Stimulated activated memory B cell treated with anti-CD40 and anti-IgM and Interleukin-4, amounts not matched to agents 10 μg/mL and 1 μg/mL and 100 μg/mL, for 72 hours (primary cell): ENCODE results near the gene PDE6B.

ENCODE experiments used
- ATAC-seq: fragments of 150-1000 bp; cut with Tn5 transposase; 2 replicates; pipeline ENCODE4 v1.10.0; 2021
- H3K27ac Mint-ChIP-seq: one replicate; pipeline ENCODE4 v1.8.0; 2022; ENCODE audit warnings: mild to moderate bottlenecking, mixed read lengths
- H3K27me3 Mint-ChIP-seq: one replicate; pipeline ENCODE4 v1.8.0; 2022; ENCODE audit warnings: mixed read lengths
- H3K36me3 Mint-ChIP-seq: one replicate; pipeline ENCODE4 v1.8.0; 2022; ENCODE audit warnings: mixed read lengths
- H3K4me1 Mint-ChIP-seq: one replicate; pipeline ENCODE4 v1.8.0; 2022; ENCODE audit warnings: mixed read lengths
- H3K4me3 Mint-ChIP-seq: one replicate; pipeline ENCODE4 v1.8.0; 2022; ENCODE audit warnings: mild to moderate bottlenecking, moderate library complexity, mixed read lengths
- H3K9me3 Mint-ChIP-seq: one replicate; pipeline ENCODE4 v1.8.0; 2022; ENCODE audit warnings: mixed read lengths

The PDE6B gene

DNA sequence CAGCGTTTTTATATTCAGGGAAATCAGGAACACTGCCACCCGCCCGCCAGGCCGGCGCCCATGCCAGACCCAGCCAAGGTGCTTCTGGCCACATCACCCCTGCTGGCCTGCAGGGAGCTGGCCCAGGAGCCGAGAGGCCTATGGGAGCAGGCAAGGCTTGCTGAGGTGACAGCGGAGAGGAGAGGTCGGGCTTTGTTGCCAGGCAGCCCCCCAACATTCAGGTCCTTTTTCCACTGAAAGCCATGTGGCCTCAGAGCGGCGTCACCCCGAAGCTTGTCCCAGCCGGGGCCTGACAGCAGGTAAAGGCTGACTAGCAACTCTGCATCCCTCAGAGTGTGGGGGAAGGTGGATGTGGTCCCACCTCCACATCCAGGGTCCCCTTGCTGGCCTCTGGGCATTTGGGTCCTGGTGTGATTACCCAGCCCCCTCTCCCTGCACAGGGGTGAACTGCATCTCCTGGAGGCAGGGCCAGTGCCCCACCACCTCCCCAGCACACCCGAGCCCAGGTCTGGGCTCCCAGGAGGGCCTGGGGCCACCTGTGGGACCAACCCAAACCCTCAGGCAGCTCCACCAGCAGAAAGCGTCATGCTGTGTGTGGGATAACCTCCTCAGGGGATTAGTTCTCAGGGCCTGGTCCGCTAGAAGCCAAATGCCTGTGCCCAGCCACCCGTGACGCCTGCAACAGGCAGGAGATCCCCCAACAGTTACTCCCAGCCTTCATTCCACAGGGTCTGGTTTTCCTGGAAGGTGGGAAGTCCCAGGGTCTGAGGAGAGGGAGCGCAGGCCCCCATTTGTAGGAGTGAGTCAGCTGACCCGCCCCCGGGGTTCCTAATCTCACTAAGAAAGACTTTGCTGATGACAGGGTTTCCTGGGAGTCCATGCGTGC lies at the start of gene PDE6B:
TSS of gene PDE6B (plus strand) at position 869 of the 886 bp plus-strand sequence. CDS start 54 bp downstream, outside the sequence.
- no peaks in the 10 kb centered on the region for H3K9me3 Mint-ChIP-seq
- H3K4me3 Mint-ChIP-seq = no peak within 1 kb of the TSS
- peaks cover 64% of the 10 kb centered on the region for H3K27me3 Mint-ChIP-seq
- no peak for ATAC-seq
- no peaks in the 10 kb centered on the region for H3K4me1 Mint-ChIP-seq
- H3K27ac Mint-ChIP-seq = no peak within 1 kb of the TSS
- no peaks in the 10 kb centered on the region for H3K36me3 Mint-ChIP-seq

DNA sequence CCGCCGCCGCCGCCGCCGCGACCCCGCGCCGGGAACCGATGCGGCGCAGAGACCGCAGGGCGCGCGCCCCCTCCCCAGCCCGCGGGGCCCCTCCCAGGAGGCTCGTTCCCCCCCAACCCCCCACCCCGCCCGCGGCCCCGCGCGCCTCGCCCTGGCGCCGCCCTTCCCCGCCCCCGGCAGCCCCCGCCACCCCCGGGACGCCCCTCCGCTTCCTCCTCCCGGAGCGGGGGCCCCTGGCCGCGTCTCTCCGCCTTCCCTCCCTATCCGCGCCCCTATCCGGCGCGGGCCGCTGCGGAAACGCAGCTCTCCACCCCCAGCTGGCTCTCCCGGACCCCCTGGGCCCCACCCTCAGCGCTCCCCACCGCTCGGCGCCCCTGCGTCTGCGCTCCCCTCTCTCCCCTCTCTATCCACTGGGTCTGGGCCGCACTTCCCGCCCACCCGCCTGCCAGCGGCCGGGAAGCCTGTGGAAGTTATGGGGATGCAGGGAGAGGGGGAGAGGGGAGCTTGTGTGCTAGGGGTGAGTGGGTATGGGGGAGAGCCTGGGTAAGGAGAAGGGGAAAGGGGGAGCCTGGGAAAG lies 49.0 kb upstream of the PDE6B start, which contains the start of gene TMEM271:
TSS of gene TMEM271 (minus strand) at position 51 of the 577 bp plus-strand sequence. CDS start 233 bp downstream, outside the sequence.
- ATAC-seq = peak; percentile 6
- Mint-ChIP-seq H3K4me1 (peaks cover 25% of the 10 kb centered on the region), H3K4me3 (peak within 1 kb of the TSS; percentile 39), H3K27ac (no peak within 1 kb of the TSS), H3K9me3 (peaks cover 6% of the 10 kb centered on the region), H3K27me3 (peaks cover 83% of the 10 kb centered on the region), H3K36me3 (peaks cover 6% of the 10 kb centered on the region)

DNA sequence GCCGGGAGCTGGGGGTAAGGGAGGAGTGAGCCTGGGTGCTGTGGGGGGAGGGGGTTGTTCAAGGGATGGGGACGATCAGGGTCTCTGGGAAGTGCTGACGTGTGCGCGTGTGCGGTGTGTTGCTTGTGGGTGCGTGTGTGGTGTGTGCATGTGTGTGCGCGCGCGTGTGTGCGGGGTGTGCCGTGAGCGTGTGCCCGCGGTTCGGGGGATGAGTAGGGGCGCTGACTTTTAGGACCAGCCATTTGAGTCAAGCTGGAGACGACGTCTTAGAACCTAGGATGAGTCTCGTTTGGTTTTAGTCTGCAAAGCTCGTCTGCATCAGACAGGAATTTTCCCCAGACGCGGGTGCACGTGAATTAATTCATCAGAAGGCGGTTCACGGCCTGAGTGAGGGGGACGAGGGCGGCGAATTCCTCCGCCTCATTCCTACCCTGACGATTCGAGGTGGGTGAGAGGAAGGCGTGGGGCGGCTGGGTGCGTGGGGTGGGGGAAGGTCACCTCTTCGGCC lies 48.3 kb upstream of the PDE6B start:
- no peak for ATAC-seq
- H3K4me1 Mint-ChIP-seq = peaks cover 25% of the 10 kb centered on the region
- H3K9me3 Mint-ChIP-seq = peaks cover 2% of the 10 kb centered on the region
- peak overlapping the region; percentile 39 for H3K4me3 Mint-ChIP-seq
- H3K27ac Mint-ChIP-seq = no peak overlapping the region
- H3K36me3 Mint-ChIP-seq = peaks cover 5% of the 10 kb centered on the region
- H3K27me3 Mint-ChIP-seq = peaks cover 83% of the 10 kb centered on the region

DNA sequence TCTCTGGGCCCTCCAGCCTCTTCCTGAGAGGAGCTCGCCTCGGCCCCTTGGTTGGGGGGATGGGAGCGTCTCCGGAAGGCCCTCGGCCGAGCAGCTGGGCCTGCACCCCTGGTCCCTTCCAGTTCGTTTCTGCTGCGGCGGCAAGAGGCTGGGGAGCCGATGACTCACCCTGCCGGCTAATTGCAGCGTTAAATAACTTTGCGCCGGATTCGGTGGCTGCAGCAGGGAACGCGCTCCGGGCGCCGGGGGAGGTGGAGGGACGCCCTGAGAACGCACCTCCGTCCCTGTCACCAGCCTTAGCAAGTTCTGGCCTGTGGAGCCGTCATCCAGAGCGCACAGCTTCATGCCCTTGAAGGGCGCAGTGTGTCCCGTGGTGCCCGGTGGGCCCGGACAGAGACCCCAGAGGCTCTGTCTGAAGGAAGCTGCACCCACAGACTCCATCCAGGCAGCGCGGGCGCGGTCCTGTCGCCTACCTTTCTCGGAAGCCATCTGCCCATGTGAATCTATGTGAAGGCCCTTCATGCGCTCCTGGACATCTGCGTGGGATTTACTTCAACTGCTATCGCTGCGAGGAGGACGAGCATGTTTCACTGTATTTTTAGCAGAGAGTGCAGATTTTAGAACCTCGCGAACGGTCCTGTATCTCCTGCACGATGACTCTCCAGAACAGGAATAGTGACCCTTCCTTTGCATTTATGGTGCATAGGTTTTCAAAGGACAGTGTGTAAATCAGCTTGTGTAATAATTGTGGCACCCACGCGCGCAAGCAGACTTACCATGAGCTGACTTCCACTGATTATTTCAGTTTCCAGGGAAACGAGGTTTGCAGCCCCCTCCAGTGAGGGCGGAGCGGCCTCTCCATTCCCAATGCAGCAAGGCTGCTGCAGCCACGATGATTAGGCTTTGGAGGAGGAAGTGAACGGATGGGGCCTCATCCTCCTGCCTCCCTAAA lies 47.6 kb upstream of the PDE6B start:
- Mint-ChIP-seq H3K4me1 (peaks cover 25% of the 10 kb centered on the region), H3K9me3 (no peaks in the 10 kb centered on the region), H3K27me3 (peaks cover 81% of the 10 kb centered on the region), H3K36me3 (peaks cover 5% of the 10 kb centered on the region), H3K27ac (no peak overlapping the region), H3K4me3 (peak overlapping the region; percentile 39)
- ATAC-seq = no peak

DNA sequence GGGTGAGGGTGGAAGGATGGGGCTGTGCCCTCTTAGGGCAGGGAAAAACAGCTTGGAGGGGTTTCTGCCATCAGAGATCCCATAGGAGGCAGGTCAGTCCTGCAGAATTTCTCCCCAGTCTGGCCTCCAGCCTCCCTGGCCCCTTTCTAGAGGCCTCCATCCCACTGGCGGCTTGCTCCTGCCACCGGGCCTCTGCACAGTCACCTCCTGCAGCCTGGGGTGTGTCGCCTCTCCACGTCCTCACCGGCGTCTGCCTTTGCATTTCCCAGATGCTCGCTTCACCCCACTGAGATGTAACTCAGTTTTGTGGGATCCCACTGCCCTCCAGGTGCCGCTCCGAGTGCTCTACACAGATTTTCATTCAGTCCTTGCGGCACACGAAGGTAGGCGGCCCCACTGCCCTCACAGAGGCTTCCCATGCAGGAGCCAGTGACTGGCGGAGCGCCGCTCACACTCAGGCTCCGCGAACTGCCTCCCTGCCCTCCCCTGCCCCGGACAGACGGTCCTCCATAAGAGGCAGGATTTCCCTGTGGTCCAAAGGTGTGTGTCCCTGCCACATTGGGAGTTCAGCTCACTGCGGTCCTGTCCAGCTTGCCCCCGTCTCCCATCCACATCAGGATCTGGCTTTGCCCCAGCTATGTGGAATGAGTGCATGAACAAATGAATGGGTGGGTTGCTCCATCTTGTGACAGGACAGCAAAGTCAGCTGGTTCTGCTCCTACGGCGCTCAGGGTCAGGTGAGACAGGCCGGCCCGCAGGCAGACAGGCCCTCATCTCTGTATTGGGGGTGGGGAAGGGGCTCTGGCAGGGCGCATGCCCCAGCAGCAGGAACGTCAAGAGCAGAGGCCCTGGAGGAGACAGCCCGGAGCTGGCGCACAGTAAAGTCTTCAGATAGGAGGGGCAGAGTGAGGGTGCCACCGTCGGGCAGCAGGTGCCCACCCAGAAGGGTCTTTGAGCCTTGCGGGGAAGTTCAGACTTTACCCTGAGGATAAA lies 46.6 kb upstream of the PDE6B start:
- H3K27me3 Mint-ChIP-seq = peaks cover 79% of the 10 kb centered on the region
- peaks cover 22% of the 10 kb centered on the region for H3K4me1 Mint-ChIP-seq
- H3K36me3 Mint-ChIP-seq = peaks cover 5% of the 10 kb centered on the region
- no peak for ATAC-seq
- H3K4me3 Mint-ChIP-seq = no peak overlapping the region
- H3K9me3 Mint-ChIP-seq = peaks cover 3% of the 10 kb centered on the region
- H3K27ac Mint-ChIP-seq = no peak overlapping the region

DNA sequence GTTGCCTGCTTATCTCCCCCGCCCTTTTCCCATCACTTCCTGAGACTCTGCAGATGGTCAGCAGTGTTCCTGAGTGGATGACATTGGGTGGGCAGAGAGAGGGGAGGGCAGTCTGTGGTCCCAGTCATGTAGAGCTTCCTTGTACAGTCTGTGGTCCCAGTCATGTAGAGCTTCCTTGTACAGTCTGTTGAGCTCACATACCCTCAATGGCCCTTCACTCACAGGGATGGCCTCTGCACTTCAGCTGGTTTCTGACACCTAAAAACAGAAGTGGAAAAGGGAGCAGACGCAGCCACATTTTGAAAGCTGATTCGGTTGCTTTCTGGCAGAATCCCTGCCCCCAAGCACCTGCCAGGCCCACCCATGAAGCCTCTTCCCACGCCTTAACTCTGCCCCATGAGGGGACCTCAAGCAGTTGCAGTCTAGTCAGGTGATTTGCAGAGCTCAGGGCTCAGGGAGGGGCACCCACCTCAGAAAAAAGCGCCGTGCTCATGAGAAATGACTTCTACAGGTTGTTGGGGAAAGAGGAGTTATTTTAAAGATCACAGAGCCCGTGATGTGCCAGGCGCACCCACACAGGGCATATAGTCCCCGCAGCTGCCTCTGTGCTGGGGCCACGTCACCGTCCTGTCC lies 45.7 kb upstream of the PDE6B start:
- ATAC-seq = peak; percentile 69
- no peak overlapping the region for H3K27ac Mint-ChIP-seq
- peaks cover 77% of the 10 kb centered on the region for H3K27me3 Mint-ChIP-seq
- H3K9me3 Mint-ChIP-seq = peaks cover 9% of the 10 kb centered on the region
- H3K36me3 Mint-ChIP-seq = no peaks in the 10 kb centered on the region
- peaks cover 14% of the 10 kb centered on the region for H3K4me1 Mint-ChIP-seq
- no peak overlapping the region for H3K4me3 Mint-ChIP-seq

DNA sequence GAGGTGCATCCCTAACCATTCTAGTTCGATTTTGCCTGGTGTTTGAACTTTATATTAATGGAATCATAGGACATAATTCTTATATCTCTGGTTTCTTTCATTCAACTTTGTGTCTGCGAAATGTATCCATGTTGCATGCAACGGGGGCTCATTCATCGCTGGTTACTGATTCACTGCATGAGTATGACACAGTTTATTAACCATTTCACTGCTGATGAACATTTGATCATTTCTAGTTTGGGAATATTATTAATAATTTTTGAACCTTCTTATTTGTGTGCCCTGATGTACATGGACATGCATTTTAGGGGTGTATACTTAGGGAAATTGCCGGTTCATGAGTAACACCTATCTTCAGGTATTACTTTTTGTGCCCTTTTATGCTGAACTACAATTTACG lies 44.2 kb upstream of the PDE6B start:
- Mint-ChIP-seq H3K27ac (no peak overlapping the region), H3K9me3 (peaks cover 9% of the 10 kb centered on the region), H3K4me1 (peaks cover 14% of the 10 kb centered on the region), H3K27me3 (peaks cover 83% of the 10 kb centered on the region), H3K36me3 (no peaks in the 10 kb centered on the region), H3K4me3 (no peak overlapping the region)
- ATAC-seq = no peak

DNA sequence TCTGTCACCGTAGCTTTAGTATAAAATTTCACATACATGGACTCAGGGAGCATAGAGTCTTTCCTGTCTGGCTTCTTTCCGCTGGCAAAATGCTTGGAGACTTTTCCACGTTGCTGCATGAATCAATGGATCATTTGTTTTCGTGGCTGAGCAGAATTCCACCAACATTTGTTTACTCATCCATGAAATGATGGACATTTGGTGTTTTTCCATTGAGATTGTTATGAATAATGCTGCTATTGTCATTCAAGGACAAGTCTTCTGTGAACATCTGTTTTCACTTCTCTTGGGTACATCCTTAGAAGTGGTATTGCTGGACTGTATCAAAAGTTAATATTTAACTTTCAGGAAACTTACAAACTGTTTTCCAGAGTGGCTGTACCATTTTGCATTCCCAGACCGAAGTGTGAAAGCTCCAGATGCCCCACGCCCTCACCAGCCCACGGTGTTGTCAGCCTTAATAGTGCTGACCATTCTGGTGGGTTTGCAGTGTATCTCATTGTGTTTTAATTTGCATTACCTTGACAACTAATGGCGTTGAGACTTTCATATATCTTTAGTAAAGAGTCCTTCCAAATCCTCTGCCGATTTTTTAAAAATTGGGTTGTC lies 43.5 kb upstream of the PDE6B start:
- Mint-ChIP-seq H3K9me3 (peaks cover 9% of the 10 kb centered on the region), H3K36me3 (no peaks in the 10 kb centered on the region), H3K27me3 (peaks cover 85% of the 10 kb centered on the region), H3K4me3 (no peak overlapping the region), H3K4me1 (peaks cover 12% of the 10 kb centered on the region), H3K27ac (no peak overlapping the region)
- no peak for ATAC-seq

DNA sequence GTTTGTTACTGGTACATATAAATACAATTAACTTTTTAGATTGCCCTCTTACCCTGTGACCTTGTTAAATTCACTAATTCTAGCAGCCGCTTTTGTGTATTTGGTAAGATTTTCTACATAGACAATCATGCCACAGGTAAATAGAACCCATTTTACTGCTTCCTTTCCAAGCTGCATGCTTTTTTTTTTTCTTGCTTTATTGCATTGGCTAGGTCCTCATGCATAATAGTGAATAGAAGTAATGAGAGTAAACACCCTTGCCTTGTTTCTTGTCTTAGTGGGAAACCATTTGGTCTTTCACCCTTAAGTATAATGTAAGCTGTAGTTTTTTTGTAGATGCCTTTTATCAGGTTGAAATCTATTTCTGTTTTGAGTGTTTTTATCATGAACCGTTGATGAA lies 41.6 kb upstream of the PDE6B start:
- no peak overlapping the region for H3K27ac Mint-ChIP-seq
- H3K36me3 Mint-ChIP-seq = no peaks in the 10 kb centered on the region
- ATAC-seq = no peak
- H3K4me1 Mint-ChIP-seq = no peaks in the 10 kb centered on the region
- H3K27me3 Mint-ChIP-seq = peaks cover 85% of the 10 kb centered on the region
- peaks cover 9% of the 10 kb centered on the region for H3K9me3 Mint-ChIP-seq
- H3K4me3 Mint-ChIP-seq = no peak overlapping the region

DNA sequence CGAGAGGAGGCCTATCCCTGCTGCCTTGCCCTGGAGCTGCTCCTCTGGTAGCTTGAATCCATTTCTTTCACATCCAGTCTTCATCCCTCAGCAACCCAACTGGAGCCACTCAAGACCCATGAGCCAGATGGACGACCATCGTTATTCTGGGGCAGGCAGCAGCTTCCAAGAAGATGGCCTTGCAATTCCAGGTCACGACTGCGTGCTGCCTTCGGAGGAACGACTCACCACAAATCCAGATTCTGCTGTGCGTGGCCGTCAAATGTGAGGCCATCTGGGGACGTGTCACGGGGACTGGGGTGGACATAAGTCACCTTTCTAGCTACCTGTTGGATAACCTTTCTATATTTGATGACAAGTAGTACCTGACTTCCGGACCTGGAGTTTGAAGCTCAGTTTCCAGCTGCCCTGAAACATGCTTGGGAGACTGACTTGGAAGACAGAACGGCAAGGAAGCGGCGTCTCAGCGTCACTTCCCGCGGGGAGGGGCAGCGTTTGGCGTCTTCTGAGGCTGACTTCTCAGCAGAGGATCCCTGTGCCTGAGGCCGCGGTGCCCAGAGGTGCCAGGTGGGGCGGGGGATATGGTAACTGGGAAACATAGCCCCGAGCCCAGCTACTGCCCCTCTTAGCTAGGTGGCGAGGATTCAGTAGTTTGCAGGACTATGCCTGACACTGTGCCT lies 37.6 kb upstream of the PDE6B start:
- no peak for ATAC-seq
- Mint-ChIP-seq H3K36me3 (peaks cover 10% of the 10 kb centered on the region), H3K4me3 (no peak overlapping the region), H3K27me3 (peaks cover 74% of the 10 kb centered on the region), H3K9me3 (peaks cover 13% of the 10 kb centered on the region), H3K27ac (no peak overlapping the region), H3K4me1 (no peaks in the 10 kb centered on the region)

DNA sequence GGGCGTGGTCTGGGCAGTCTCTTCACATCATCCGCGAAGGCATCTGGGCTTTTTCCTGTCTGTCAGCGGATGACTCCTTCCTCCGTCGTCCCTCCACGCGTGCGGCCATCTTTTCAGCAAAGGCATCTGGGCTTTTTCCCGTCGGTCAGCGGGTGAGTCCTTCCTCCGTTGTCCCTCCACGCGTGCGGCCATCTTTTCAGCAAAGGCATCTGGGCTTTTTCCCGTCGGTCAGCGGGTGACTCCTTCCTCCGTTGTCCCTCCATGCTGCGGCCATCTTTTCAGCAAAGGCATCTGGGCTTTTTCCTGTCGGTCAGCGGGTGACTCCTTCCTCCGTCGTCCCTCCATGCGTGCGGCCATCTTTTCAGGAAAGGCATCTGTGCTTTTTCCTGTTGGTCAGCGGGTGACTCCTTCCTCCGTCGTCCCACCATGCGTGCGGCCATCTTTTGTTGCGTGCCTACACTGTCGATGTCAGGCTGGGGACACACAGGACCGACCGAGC lies 37.0 kb upstream of the PDE6B start:
- no peak overlapping the region for H3K27ac Mint-ChIP-seq
- H3K9me3 Mint-ChIP-seq = peaks cover 17% of the 10 kb centered on the region
- H3K4me3 Mint-ChIP-seq = no peak overlapping the region
- H3K4me1 Mint-ChIP-seq = no peaks in the 10 kb centered on the region
- no peak for ATAC-seq
- peaks cover 10% of the 10 kb centered on the region for H3K36me3 Mint-ChIP-seq
- peaks cover 75% of the 10 kb centered on the region for H3K27me3 Mint-ChIP-seq

DNA sequence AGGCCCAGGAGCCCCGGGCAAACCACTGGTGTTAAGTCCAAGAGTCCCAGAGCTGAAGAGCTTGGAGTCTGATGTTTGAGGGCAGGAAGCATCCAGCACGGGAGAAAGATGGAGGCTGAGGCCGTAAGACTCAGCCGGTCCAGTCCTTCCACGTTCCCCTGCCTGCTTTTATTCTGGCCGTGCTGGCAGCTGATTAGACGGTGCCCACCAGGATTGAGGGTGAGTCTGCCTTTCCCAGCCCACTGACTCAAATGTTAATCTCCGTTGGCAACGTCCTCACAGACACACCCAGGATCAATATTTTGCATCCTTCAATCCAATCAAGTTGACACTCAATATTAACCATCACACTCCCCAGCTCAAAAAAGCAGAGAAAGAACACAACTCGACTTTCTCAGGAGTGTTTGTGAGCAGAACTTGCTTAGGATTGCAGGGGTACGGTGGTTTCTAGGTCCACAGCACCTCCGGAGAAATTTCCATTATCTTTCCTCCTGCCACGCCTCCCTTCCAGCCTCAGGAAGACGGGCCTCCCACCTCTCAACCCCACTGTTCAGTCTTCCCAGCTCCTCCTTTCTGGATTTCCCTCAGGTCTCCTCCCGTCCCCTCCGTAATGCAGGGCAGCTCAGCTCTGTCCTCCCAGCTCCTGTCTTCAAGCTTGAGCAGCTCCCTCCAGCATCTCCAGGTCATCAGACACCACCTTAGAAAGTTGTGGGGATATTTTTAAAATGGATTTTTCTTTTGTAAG lies 36.0 kb upstream of the PDE6B start:
- Mint-ChIP-seq H3K4me3 (no peak overlapping the region), H3K4me1 (no peaks in the 10 kb centered on the region), H3K27ac (no peak overlapping the region)

More for the DNA sequence above, 36.0 kb upstream of the PDE6B start:
- H3K27me3 Mint-ChIP-seq = peaks cover 68% of the 10 kb centered on the region
- H3K9me3 Mint-ChIP-seq = peaks cover 16% of the 10 kb centered on the region
- ATAC-seq = no peak
- H3K36me3 Mint-ChIP-seq = peaks cover 10% of the 10 kb centered on the region
